GM18519 (cell line): ENCODE results near the gene NUP205.
A peak's percentile ranks its signal among the peaks of the same experiment; 100 is the strongest.
"Not testable (repeated sequence)": the region's sequence is repeated elsewhere in the genome, so short reads cannot be mapped to it uniquely, and the experiment has no call there.

Experiments used
- ATAC-seq: cut with Tn5 transposase; IDR thresholded peaks from one replicate; pipeline ENCODE4 v1.9.1; 2021; ENCODE audit warnings: mild to moderate bottlenecking, moderate library complexity; ENCODE audit not compliant: unreplicated experiment, low FRiP score

NUP205 gene

GRCh38 chr7:135662373-135663114 is 104.8 kb downstream of the NUP205 start, which contains the start of gene STMP1:
Gene STMP1 (plus strand): TSS chr7:135662514.
- peak; percentile 89 for ATAC-seq

- no peak for ATAC-seq
These were observed 106.4 kb downstream of the NUP205 start for GRCh38 chr7:135664046-135664589.

- no peak for ATAC-seq
These were observed 107.3 kb downstream of the NUP205 start for GRCh38 chr7:135665042-135665441.

GRCh38 chr7:135666156-135666555 is 108.4 kb downstream of the NUP205 start:
- no peak for ATAC-seq

- no peak for ATAC-seq
These were observed 109.1 kb downstream of the NUP205 start for GRCh38 chr7:135666846-135667245.

- not testable (repeated sequence) for ATAC-seq
These were observed 109.9 kb downstream of the NUP205 start for GRCh38 chr7:135667626-135668025.

- not testable (repeated sequence) for ATAC-seq
These were observed 111.2 kb downstream of the NUP205 start for GRCh38 chr7:135668852-135669395.

GRCh38 chr7:135669774-135670173 is 112.1 kb downstream of the NUP205 start:
- no peak for ATAC-seq

GRCh38 chr7:135670179-135670578 is 112.5 kb downstream of the NUP205 start:
- ATAC-seq: no peak

GRCh38 chr7:135672560-135673359 is 115.0 kb downstream of the NUP205 start:
- ATAC-seq: no peak

GRCh38 chr7:135673360-135673706 is 115.6 kb downstream of the NUP205 start:
- ATAC-seq: no peak

GRCh38 chr7:135678612-135679575 is 121.2 kb downstream of the NUP205 start:
- ATAC-seq: no peak

GRCh38 chr7:135681762-135682161 is 124.0 kb downstream of the NUP205 start:
- ATAC-seq: no peak

- ATAC-seq: no peak
These were observed 124.5 kb downstream of the NUP205 start for GRCh38 chr7:135682191-135682590.

- no peak for ATAC-seq
These were observed 125.9 kb downstream of the NUP205 start for GRCh38 chr7:135683609-135684008.

- ATAC-seq: no peak
These were observed 126.4 kb downstream of the NUP205 start for GRCh38 chr7:135684136-135684535.

GRCh38 chr7:135684699-135685098 is 127.0 kb downstream of the NUP205 start:
- ATAC-seq: no peak

GRCh38 chr7:135685306-135686084 is 127.8 kb downstream of the NUP205 start:
- ATAC-seq: no peak

- ATAC-seq: no peak
These were observed 129.7 kb downstream of the NUP205 start for GRCh38 chr7:135687466-135687865.
